Endodermal cell (in vitro differentiated cells): ENCODE data around the gene KLHL22. TPM values are rescaled to one million over a fixed set of nuclear protein-coding genes. Genes with fewer than 3 reads are reported as not detected.
"Not testable (repeated sequence)": the region's sequence is repeated elsewhere in the genome, so short reads cannot be mapped to it uniquely, and the experiment has no call there.

Experiments
- DNase-seq: peaks from one replicate; pipeline ENCODE4 v3.0.0-alpha.2; 2017
- H3K27ac ChIP-seq: 2 replicates; pipeline ENCODE4 v1.5.1; 2013; ENCODE audit warnings: mild to moderate bottlenecking, low read depth, low read length, moderate library complexity
- H3K27me3 ChIP-seq: 2 replicates; pipeline ENCODE4 v1.6.1; 2013; ENCODE audit warnings: mild to moderate bottlenecking, low read length, moderate library complexity; ENCODE audit not compliant: insufficient read depth, control insufficient read depth, poor library complexity, severe bottlenecking
- H3K36me3 ChIP-seq: 2 replicates; pipeline ENCODE4 v1.7.0; 2013; ENCODE audit warnings: mild to moderate bottlenecking, low read length, moderate library complexity; ENCODE audit not compliant: control insufficient read depth, insufficient read depth
- H3K4me1 ChIP-seq: one replicate; pipeline ENCODE4 v1.7.0; 2013; ENCODE audit warnings: low read length; ENCODE audit not compliant: control insufficient read depth, insufficient read depth
- H3K4me3 ChIP-seq: 2 replicates; pipeline ENCODE4 v1.5.1; 2013; ENCODE audit warnings: mild to moderate bottlenecking, low read length, moderate library complexity
- H3K9ac ChIP-seq: 2 replicates; pipeline ENCODE4 v1.6.1; 2013; ENCODE audit warnings: mild to moderate bottlenecking, low read length, moderate library complexity; ENCODE audit not compliant: poor library complexity, severe bottlenecking; ENCODE audit errors: extremely low read depth
- H3K9me3 ChIP-seq: 2 replicates; pipeline ENCODE4 v1.6.1; 2013; ENCODE audit warnings: mild to moderate bottlenecking, low read length, moderate library complexity; ENCODE audit not compliant: control insufficient read depth
- H3K27ac Mint-ChIP-seq: 2 replicates; pipeline ENCODE4 v1.8.0; 2020; ENCODE audit warnings: mixed read lengths
- H3K27me3 Mint-ChIP-seq: 2 replicates; pipeline ENCODE4 v1.8.0; 2021; ENCODE audit warnings: mild to moderate bottlenecking, mixed read lengths; ENCODE audit not compliant: insufficient read depth
- H3K36me3 Mint-ChIP-seq: 2 replicates; pipeline ENCODE4 v1.8.0; 2020; ENCODE audit warnings: low read depth, mixed read lengths
- H3K4me1 Mint-ChIP-seq: 2 replicates; pipeline ENCODE4 v1.8.0; 2020; ENCODE audit warnings: mixed read lengths
- H3K4me3 Mint-ChIP-seq: 2 replicates; pipeline ENCODE4 v1.8.0; 2020; ENCODE audit warnings: mild to moderate bottlenecking, moderate library complexity, mixed read lengths
- H3K9me3 Mint-ChIP-seq: 2 replicates; pipeline ENCODE4 v1.8.0; 2020; ENCODE audit warnings: mild to moderate bottlenecking, mixed read lengths
- CTCF ChIP-seq: fragments of 200-600 bp; sonication (generic); conservative IDR thresholded peaks from 2 replicates; pipeline ENCODE4 v1.5.0; 2021; ENCODE audit warnings: antibody characterized with exemption, mild to moderate bottlenecking
- WGBS, 2 experiments: methylation state at CpG; one replicate each; pipeline versions ENCODE4 v1.1.5 to v1.1.7; 2013; ENCODE audit warnings: missing lambda C conversion rate in 2 of 2, mixed read lengths in 1 of 2; ENCODE audit not compliant: insufficient coverage in 1 of 2, insufficient read length in 1 of 2; 5-methylcytosine and 5-hydroxymethylcytosine counted together
- total RNA-seq, 2 donors: library from RNA; stranded (reverse); fragmentation: NEBNext Ultra II Directional in 1 of 2; extraction: Animal tissue kit (Norgen Biotek cat#: 25700) in 1 of 2; gene quantifications; 2 replicates in 1 of 2; 3 replicates in 1 of 2; pipeline ENCODE4 v1.2.1, GENCODE V29; 2021

KLHL22 gene
- total RNA-seq, 2 donors from 2014 or later = 26.5 to 32.8 TPM

- Mint-ChIP-seq H3K36me3 (peaks cover 4% of the 10 kb centered on the region), H3K27ac (peak overlapping the region; percentile 88), H3K4me1 (peaks cover 30% of the 10 kb centered on the region), H3K4me3 (peak overlapping the region; percentile 85), H3K9me3 (no peaks in the 10 kb centered on the region), H3K27me3 (no peaks in the 10 kb centered on the region)
- Histone ChIP-seq H3K4me1 (peaks cover 4% of the 10 kb centered on the region), H3K27me3 (no peaks in the 10 kb centered on the region), H3K4me3 (peak overlapping the region; percentile 100), H3K9me3 (no peaks in the 10 kb centered on the region), H3K9ac (peak overlapping the region; percentile 18), H3K36me3 (peaks cover 8% of the 10 kb centered on the region), H3K27ac (no peak overlapping the region)
- DNase-seq = no peak
- no peak for TF ChIP-seq CTCF
- WGBS, 2 experiments = 69 to 77% methylated on average over 8 to 10 of the region's 10 CpGs
Observed at GRCh38 chr22:20508815-20509271, 13.2 kb upstream of the KLHL22 start.

GRCh38 chr22:20508067-20508755 is 12.6 kb upstream of the KLHL22 start:
- H3K4me3 ChIP-seq = peak overlapping the region; percentile 100
- H3K9me3 Mint-ChIP-seq, H3K4me1 ChIP-seq, H3K27me3 ChIP-seq, H3K9me3 ChIP-seq, DNase-seq, H3K36me3 Mint-ChIP-seq, H3K36me3 ChIP-seq, H3K27me3 Mint-ChIP-seq: not testable (repeated sequence)
- peaks cover 30% of the 10 kb centered on the region for H3K4me1 Mint-ChIP-seq
- H3K27ac Mint-ChIP-seq = peak overlapping the region; percentile 88
- H3K4me3 Mint-ChIP-seq = peak overlapping the region; percentile 85
- peak overlapping the region; percentile 94 for H3K9ac ChIP-seq
- WGBS, 2 experiments = 7 to 8% methylated on average over 14 to 21 of the region's 21 CpGs
- H3K27ac ChIP-seq = peak overlapping the region; percentile 82

- Mint-ChIP-seq H3K9me3 (no peaks in the 10 kb centered on the region), H3K4me3 (peak within 1 kb of the TSS; percentile 85), H3K4me1 (peaks cover 30% of the 10 kb centered on the region), H3K36me3 (peaks cover 5% of the 10 kb centered on the region), H3K27ac (peak within 1 kb of the TSS; percentile 88), H3K27me3 (no peaks in the 10 kb centered on the region)
- TF ChIP-seq CTCF = no peak
- peaks cover 4% of the 10 kb centered on the region for H3K4me1 ChIP-seq
- WGBS, 2 experiments = 1 to 2% methylated on average over 33 to 58 of the region's 58 CpGs
- no peaks in the 10 kb centered on the region for H3K27me3 ChIP-seq
- H3K9me3 ChIP-seq = no peaks in the 10 kb centered on the region
- peak within 1 kb of the TSS; percentile 100 for H3K4me3 ChIP-seq
- H3K27ac ChIP-seq = peak within 1 kb of the TSS; percentile 82
- H3K9ac ChIP-seq = peak within 1 kb of the TSS; percentile 94
- peak; percentile 97 for DNase-seq
- peaks cover 4% of the 10 kb centered on the region for H3K36me3 ChIP-seq
Observed at GRCh38 chr22:20507253-20508066, 11.9 kb upstream of the KLHL22 start, which contains the start of gene MED15. Gene MED15 (plus strand): TSS chr22:20507610. CDS start chr22:20507679, 69 bp downstream.
